ENCODE results near the gene GSS.

DNA sequence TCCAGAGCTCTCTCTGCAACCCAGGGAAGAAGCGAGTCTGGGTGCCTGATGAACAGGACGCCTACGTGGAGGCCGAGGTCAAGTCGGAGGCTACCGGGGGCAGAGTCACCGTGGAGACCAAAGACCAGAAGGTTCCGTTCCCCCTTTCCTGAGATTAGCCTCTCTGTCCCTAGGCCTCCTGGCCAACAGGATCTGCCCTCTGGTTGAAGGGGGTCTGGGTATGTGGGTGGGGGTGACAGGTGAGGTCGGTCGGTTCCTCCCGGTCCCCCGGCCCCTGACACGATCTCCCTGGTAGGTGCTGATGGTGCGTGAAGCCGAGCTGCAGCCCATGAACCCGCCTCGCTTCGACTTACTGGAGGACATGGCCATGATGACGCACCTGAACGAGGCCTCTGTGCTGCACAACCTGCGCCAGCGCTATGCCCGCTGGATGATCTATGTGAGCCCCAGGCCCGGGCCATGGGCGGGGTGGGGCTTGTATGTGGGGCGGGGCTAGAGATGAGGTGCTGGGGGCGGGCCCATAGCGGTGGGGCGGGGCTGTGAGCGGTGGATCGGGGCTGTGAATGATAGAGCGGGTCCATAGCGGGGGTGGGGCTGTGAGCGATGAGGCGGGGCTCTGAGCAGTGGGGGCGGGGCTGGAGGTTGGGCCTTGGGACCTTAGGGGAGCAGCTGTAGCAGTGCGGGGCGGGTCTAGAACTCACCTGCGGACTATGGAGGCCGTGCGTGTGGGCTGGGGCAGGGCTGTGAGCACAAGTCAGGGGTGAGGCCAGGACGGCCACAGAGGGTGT, 24.0 kb upstream of the GSS start:
- TF ChIP-seq CTCF (conservative IDR thresholded peaks at IDR 0.05 in 1 of 2, IDR thresholded peaks at IDR 0.05 in 1 of 2; ENCODE audit: low read depth in 1 of 2, low read length in 2 of 2) (no peak), EZH2 (IDR thresholded peaks at IDR 0.05; ENCODE audit: low read length, missing control alignments) (no peak)
